Sigmoid colon (tissue), 4 donors: ENCODE results near the gene KRT14.

Experiments
- CTCF ChIP-seq, 4 experiments: fragments of 450-650 bp in 3 of 4; fragments of 200-600 bp in 1 of 4; IDR thresholded peaks; one replicate each; pipeline ENCODE4 v1.5.1; 2016 to 2019; ENCODE audit warnings: antibody characterized with exemption in 4 of 4, mild to moderate bottlenecking in 3 of 4, moderate library complexity in 2 of 4
- EP300 ChIP-seq, 4 donors: sonication (generic); formaldehyde crosslinking; IDR thresholded peaks; one replicate each; pipeline ENCODE4 v1.6.1; 2017; ENCODE audit warnings: antibody characterized with exemption in 4 of 4
- POLR2A ChIP-seq, 2 donors: fragments of 450-650 bp; IDR thresholded peaks; one replicate each; pipeline ENCODE4 v1.6.1; 2016; ENCODE audit warnings: antibody characterized with exemption in 2 of 2, mild to moderate bottlenecking in 2 of 2, moderate library complexity in 2 of 2
- POLR2AphosphoS5 ChIP-seq, 4 donors: sonication (generic); formaldehyde crosslinking; IDR thresholded peaks; one replicate each; pipeline ENCODE4 v1.6.1; 2017; ENCODE audit warnings: antibody characterized with exemption in 4 of 4

- TF ChIP-seq CTCF (IDR thresholded peaks at IDR 0.05) (peak in 2 of 4 experiments; percentile 41 to 62), EP300 (IDR thresholded peaks at IDR 0.05) (no peak), POLR2AphosphoS5 (IDR thresholded peaks at IDR 0.05) (no peak), POLR2A (IDR thresholded peaks at IDR 0.05) (peak in 1 of 2 donors; percentile 34)
Observed at GRCh38 chr17:41579484-41580243, 7.0 kb downstream of the KRT14 start.
